ENCODE measurements around the gene ZFHX3.

DNA sequence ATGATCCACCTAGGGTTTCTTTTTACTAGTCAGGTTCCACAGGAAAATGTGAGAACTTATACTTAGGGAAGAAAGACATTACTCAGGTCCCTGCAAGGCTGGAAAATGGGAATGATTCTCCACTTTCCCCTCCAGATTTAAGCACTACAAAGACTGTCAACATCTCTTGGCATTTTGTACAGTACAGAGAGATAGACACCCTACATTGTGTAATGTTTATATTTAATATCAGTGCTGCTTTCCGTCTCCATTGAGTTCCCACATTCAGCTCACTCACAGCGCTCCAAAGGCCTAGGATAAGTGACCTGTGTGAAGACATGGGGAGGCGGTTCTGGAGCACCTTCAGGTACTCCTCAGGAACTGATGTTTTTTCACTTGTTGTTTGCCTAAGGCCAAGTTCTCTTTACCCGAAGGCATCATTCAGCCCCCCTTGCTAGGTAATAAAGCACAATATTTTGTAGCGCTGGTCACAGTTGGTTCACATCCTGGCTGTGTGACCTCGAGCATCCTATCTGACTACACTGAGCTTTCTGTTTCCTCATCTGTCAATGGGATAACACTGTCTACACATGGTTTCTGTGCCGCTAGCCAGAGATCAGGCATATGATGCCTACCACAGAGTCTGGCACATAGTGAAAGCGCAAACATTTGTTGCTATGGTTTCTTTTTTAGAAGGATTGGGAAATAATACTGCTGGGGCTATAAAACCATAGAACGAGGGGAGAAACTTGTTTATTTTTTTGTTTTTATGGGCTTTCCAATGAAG is 226.6 kb downstream of the ZFHX3 start:
- no peak for TF ChIP-seq EZH2phosphoT487 (IDR thresholded peaks at IDR 0.05; ENCODE audit: insufficient read depth, low read depth)
- no peak for TF ChIP-seq EZH2 (IDR thresholded peaks at IDR 0.05; ENCODE audit: insufficient read depth, poor library complexity, severe bottlenecking)

All from GM23248 (cell line).